Neutrophil (primary cell): Measurements from ENCODE around the gene METTL6.
"Not testable (repeated sequence)": the region's sequence is repeated elsewhere in the genome, so short reads cannot be mapped to it uniquely, and the experiment has no call there.

Experiments used
- H3K27ac ChIP-seq: fragments of 200-600 bp; sonication (generic); 2 replicates; pipeline ENCODE4 v1.5.1; 2016; ENCODE audit warnings: mild to moderate bottlenecking, moderate library complexity
- H3K27me3 ChIP-seq: fragments of 200-600 bp; sonication (generic); 2 replicates; pipeline ENCODE4 v1.6.0; 2016; ENCODE audit warnings: mild to moderate bottlenecking
- H3K36me3 ChIP-seq: fragments of 200-600 bp; sonication (generic); 2 replicates; pipeline ENCODE4 v1.5.1; 2017
- H3K4me1 ChIP-seq, 2 experiments: fragments of 200-600 bp in 1 of 2; sonication (generic) in 1 of 2; 1 replicate in 1 of 2; 2 replicates in 1 of 2; pipeline versions ENCODE4 v1.5.1 to v1.6.1; 2013 to 2016; ENCODE audit warnings: low read depth in 1 of 2, low read length in 1 of 2, mild to moderate bottlenecking in 1 of 2, moderate library complexity in 1 of 2; ENCODE audit not compliant: control insufficient read depth in 1 of 2, insufficient read depth in 1 of 2
- H3K4me3 ChIP-seq, 2 experiments: fragments of 200-600 bp in 1 of 2; sonication (generic) in 1 of 2; 1 replicate in 1 of 2; 2 replicates in 1 of 2; pipeline ENCODE4 v1.5.1; 2013 to 2016; ENCODE audit warnings: low read depth in 1 of 2, low read length in 1 of 2, mild to moderate bottlenecking in 1 of 2, moderate library complexity in 1 of 2
- H3K9me3 ChIP-seq: fragments of 200-600 bp; sonication (generic); 2 replicates; pipeline ENCODE4 v1.5.1; 2016
- CTCF ChIP-seq: fragments of 200-600 bp; sonication (generic); IDR thresholded peaks from 2 replicates; pipeline ENCODE4 v1.5.1; 2016; ENCODE audit warnings: antibody characterized with exemption

The METTL6 gene

GRCh38 chr3:15403965-15404364, 23.4 kb downstream of the METTL6 start:
- no peak for TF ChIP-seq CTCF
- Histone ChIP-seq H3K4me1 (peaks cover 22 to 26% of the 10 kb centered on the region in 2 experiments), H3K27ac (no peak overlapping the region), H3K4me3 (no peak overlapping the region), H3K36me3 (peaks cover 4% of the 10 kb centered on the region), H3K27me3 (no peaks in the 10 kb centered on the region), H3K9me3 (no peaks in the 10 kb centered on the region)

GRCh38 chr3:15403495-15403894, 23.8 kb downstream of the METTL6 start:
- H3K27me3 ChIP-seq, result no peaks in the 10 kb centered on the region
- H3K27ac ChIP-seq, result no peak overlapping the region
- peaks cover 4% of the 10 kb centered on the region for H3K36me3 ChIP-seq
- no peak overlapping the region for H3K4me3 ChIP-seq
- TF ChIP-seq CTCF, result no peak
- H3K9me3 ChIP-seq, result no peaks in the 10 kb centered on the region
- peaks cover 18 to 22% of the 10 kb centered on the region in 2 experiments for H3K4me1 ChIP-seq

- no peak overlapping the region for H3K4me3 ChIP-seq
- H3K36me3 ChIP-seq, result no peaks in the 10 kb centered on the region
- no peaks in the 10 kb centered on the region for H3K27me3 ChIP-seq
- TF ChIP-seq CTCF, result no peak
- peaks cover 18 to 22% of the 10 kb centered on the region in 2 experiments for H3K4me1 ChIP-seq
- no peaks in the 10 kb centered on the region for H3K9me3 ChIP-seq
- H3K27ac ChIP-seq, result no peak overlapping the region
Measured at GRCh38 chr3:15401936-15402335, 25.4 kb downstream of the METTL6 start.

- Histone ChIP-seq H3K27ac (no peak overlapping the region), H3K4me1 (peaks cover 17 to 22% of the 10 kb centered on the region in 2 experiments), H3K27me3 (no peaks in the 10 kb centered on the region), H3K9me3 (no peaks in the 10 kb centered on the region), H3K36me3 (no peaks in the 10 kb centered on the region), H3K4me3 (no peak overlapping the region)
- no peak for TF ChIP-seq CTCF
Measured at GRCh38 chr3:15399970-15400369, 27.4 kb downstream of the METTL6 start.

GRCh38 chr3:15398731-15399133, 28.6 kb downstream of the METTL6 start:
- H3K27ac ChIP-seq, H3K4me1 ChIP-seq, H3K27me3 ChIP-seq, H3K36me3 ChIP-seq, H3K4me3 ChIP-seq, H3K9me3 ChIP-seq: not testable (repeated sequence)

- not testable (repeated sequence) for H3K4me3 ChIP-seq, H3K27me3 ChIP-seq, H3K36me3 ChIP-seq, H3K9me3 ChIP-seq, H3K4me1 ChIP-seq, H3K27ac ChIP-seq
Measured at GRCh38 chr3:15393252-15393651, 34.1 kb downstream of the METTL6 start.

- H3K4me3 ChIP-seq, result no peak overlapping the region
- no peaks in the 10 kb centered on the region for H3K27me3 ChIP-seq
- no peak overlapping the region for H3K27ac ChIP-seq
- no peaks in the 10 kb centered on the region for H3K4me1 ChIP-seq
- no peaks in the 10 kb centered on the region for H3K9me3 ChIP-seq
- H3K36me3 ChIP-seq, result no peaks in the 10 kb centered on the region
- TF ChIP-seq CTCF, result no peak
Measured at GRCh38 chr3:15391007-15391406, 36.3 kb downstream of the METTL6 start.
